GM12891 (cell line): ENCODE measurements around the gene EML4.

Experiments
- PAX5 ChIP-seq: IDR thresholded peaks from 2 replicates; pipeline ENCODE4 v1.6.1; 2011; ENCODE audit warnings: low read length, moderate library complexity, mild to moderate bottlenecking; ENCODE audit not compliant: insufficient read depth, severe bottlenecking
- POLR2A ChIP-seq: IDR thresholded peaks from 2 replicates; pipeline ENCODE4 v1.6.1; 2011; ENCODE audit warnings: low read depth, low read length, control low read depth
- POLR2AphosphoS5 ChIP-seq: IDR thresholded peaks from 2 replicates; pipeline ENCODE4 v1.6.1; 2011; ENCODE audit warnings: low read depth, low read length, control low read depth
- SPI1 ChIP-seq: IDR thresholded peaks from 2 replicates; pipeline ENCODE4 v1.6.1; 2011; ENCODE audit warnings: low read depth, low read length, control low read depth

DNA sequence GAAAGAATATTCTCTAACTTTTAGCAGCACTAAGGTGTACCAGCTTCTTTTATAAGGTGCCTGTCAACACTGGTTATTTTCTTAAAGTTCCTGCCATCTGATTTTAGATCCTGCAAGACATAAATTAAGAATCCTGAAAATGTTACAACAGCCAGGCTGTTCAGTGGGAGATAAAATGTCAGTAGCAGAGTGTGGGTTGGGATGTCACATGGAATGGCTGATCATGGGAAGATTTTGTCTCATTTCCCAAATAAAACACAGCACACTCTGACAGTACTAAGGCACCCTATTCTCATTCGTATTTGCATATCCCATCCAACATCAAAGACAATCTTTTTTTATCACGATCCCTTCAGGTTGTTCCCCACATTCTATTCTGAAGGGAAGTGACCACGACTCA lies 194.3 kb downstream of the EML4 start:
- TF ChIP-seq SPI1 = no peak
- TF ChIP-seq PAX5 = no peak
- no peak for TF ChIP-seq POLR2A
- TF ChIP-seq POLR2AphosphoS5 = no peak
